ENCODE measurements around the gene ARHGEF10L.

ARHGEF10L gene

GRCh38 chr1:17550729-17551584, 11.5 kb downstream of the ARHGEF10L start:
- DNase-seq (ENCODE audit: low read depth in 2 of 2) = no peak

GRCh38 chr1:17551755-17552234, 12.3 kb downstream of the ARHGEF10L start:
- DNase-seq (ENCODE audit: low read depth in 2 of 2) = no peak

GRCh38 chr1:17553975-17554700, 14.6 kb downstream of the ARHGEF10L start:
- no peak for DNase-seq (ENCODE audit: low read depth in 2 of 2)

- DNase-seq (ENCODE audit: low read depth in 2 of 2) = no peak
These were observed 15.5 kb downstream of the ARHGEF10L start for GRCh38 chr1:17554954-17555353.

- no peak for DNase-seq (ENCODE audit: low read depth in 2 of 2)
These were observed 18.5 kb downstream of the ARHGEF10L start for GRCh38 chr1:17557986-17558385.

GRCh38 chr1:17558541-17558940, 19.0 kb downstream of the ARHGEF10L start:
- DNase-seq (ENCODE audit: low read depth in 2 of 2) = no peak

- no peak for DNase-seq (ENCODE audit: low read depth in 2 of 2)
These were observed 19.6 kb downstream of the ARHGEF10L start for GRCh38 chr1:17558954-17559614.

GRCh38 chr1:17559615-17560419, 20.3 kb downstream of the ARHGEF10L start:
- DNase-seq (ENCODE audit: low read depth in 2 of 2) = no peak

GRCh38 chr1:17561247-17561548, 21.7 kb downstream of the ARHGEF10L start:
- no peak for DNase-seq (ENCODE audit: low read depth in 2 of 2)

- DNase-seq (ENCODE audit: low read depth in 2 of 2) = no peak
These were observed 22.1 kb downstream of the ARHGEF10L start for GRCh38 chr1:17561561-17561985.

- DNase-seq (ENCODE audit: low read depth in 2 of 2) = no peak
These were observed 22.9 kb downstream of the ARHGEF10L start for GRCh38 chr1:17562375-17562774.

GRCh38 chr1:17563494-17564281, 24.2 kb downstream of the ARHGEF10L start:
- DNase-seq (ENCODE audit: low read depth in 2 of 2) = no peak

- DNase-seq (ENCODE audit: low read depth in 2 of 2) = no peak
These were observed 25.2 kb downstream of the ARHGEF10L start for GRCh38 chr1:17564458-17565393.

- DNase-seq (ENCODE audit: low read depth in 2 of 2) = no peak
These were observed 26.2 kb downstream of the ARHGEF10L start for GRCh38 chr1:17565461-17566252.

GRCh38 chr1:17566417-17566816, 26.9 kb downstream of the ARHGEF10L start:
- DNase-seq (ENCODE audit: low read depth in 2 of 2) = no peak

GRCh38 chr1:17566892-17567291, 27.4 kb downstream of the ARHGEF10L start:
- DNase-seq (ENCODE audit: low read depth in 2 of 2) = no peak

- no peak for DNase-seq (ENCODE audit: low read depth in 2 of 2)
These were observed 28.1 kb downstream of the ARHGEF10L start for GRCh38 chr1:17567582-17567981.

GRCh38 chr1:17568014-17568900, 28.8 kb downstream of the ARHGEF10L start:
- DNase-seq (ENCODE audit: low read depth in 2 of 2) = no peak
